Smooth muscle cell (in vitro differentiated cells): ENCODE measurements around the gene TSGA10IP. TPM values are rescaled to one million over a fixed set of nuclear protein-coding genes. Genes with fewer than 3 reads are reported as not detected.
"Not testable (repeated sequence)": the region's sequence is repeated elsewhere in the genome, so short reads cannot be mapped to it uniquely, and the experiment has no call there.

Experiments
- DNase-seq: peaks from one replicate; lab custom pipeline; 2025; ENCODE audit not compliant: unreplicated experiment; lab: John Stamatoyannopoulos, UW
- H2AFZ ChIP-seq: fragments of 200-600 bp; sonication (generic); 2 replicates; pipeline ENCODE4 v1.6.0; 2016; ENCODE audit warnings: antibody characterized with exemption, low read depth, mild to moderate bottlenecking
- H3F3A ChIP-seq: fragments of 200-600 bp; sonication (generic); 2 replicates; pipeline ENCODE4 v1.6.0; 2017; ENCODE audit warnings: antibody characterized with exemption, low read depth
- H3K27ac ChIP-seq: fragments of 200-600 bp; sonication (generic); 2 replicates; pipeline ENCODE4 v1.5.1; 2016; ENCODE audit warnings: low read depth, mild to moderate bottlenecking
- H3K27me3 ChIP-seq: fragments of 200-600 bp; sonication (generic); 2 replicates; pipeline ENCODE4 v1.6.1; 2016; ENCODE audit warnings: low read depth, mild to moderate bottlenecking
- H3K36me3 ChIP-seq: fragments of 200-600 bp; sonication (generic); 2 replicates; pipeline ENCODE4 v1.5.1; 2016; ENCODE audit warnings: low read depth
- H3K4me1 ChIP-seq: fragments of 200-600 bp; sonication (generic); 2 replicates; pipeline ENCODE4 v1.5.1; 2016; ENCODE audit warnings: low read depth
- H3K4me2 ChIP-seq: fragments of 200-600 bp; sonication (generic); 2 replicates; pipeline ENCODE4 v1.6.0; 2016; ENCODE audit warnings: mild to moderate bottlenecking
- H3K4me3 ChIP-seq: fragments of 200-600 bp; sonication (generic); 2 replicates; pipeline ENCODE4 v1.5.1; 2016; ENCODE audit warnings: mild to moderate bottlenecking
- H3K79me2 ChIP-seq: fragments of 200-600 bp; sonication (generic); 2 replicates; pipeline ENCODE4 v1.6.0; 2016; ENCODE audit warnings: low read depth, mild to moderate bottlenecking
- H3K9ac ChIP-seq: fragments of 200-600 bp; sonication (generic); 2 replicates; pipeline ENCODE4 v1.6.0; 2016; ENCODE audit warnings: low read depth
- H3K9me3 ChIP-seq: fragments of 200-600 bp; sonication (generic); replicated peaks from 2 replicates; pipeline ENCODE4 v1.5.1; 2016; ENCODE audit warnings: low read depth
- H4K20me1 ChIP-seq: fragments of 200-600 bp; sonication (generic); 2 replicates; pipeline ENCODE4 v1.6.0; 2016; ENCODE audit warnings: low read depth
- WGBS: methylation state at CpG from one replicate; pipeline ENCODE4 v1.1.7; 2016; ENCODE audit warnings: low lambda C conversion rate; 5-methylcytosine and 5-hydroxymethylcytosine counted together
- polyA plus RNA-seq: library from polyadenylated mRNA; unstranded; fragments of >200 nt; fragmentation: Nextera tagmentation; extraction: Ambion mirVana; gene quantifications from 2 replicates; pipeline ENCODE4 v1.2.1, GENCODE V29; 2016
- total RNA-seq: library from RNA; depleted of rRNA; stranded (reverse); fragments of >200 nt; gene quantifications from 2 replicates; pipeline ENCODE4 v1.2.3, GENCODE V29; 2014
- TF ChIP-seq, protein P1 (sequence below): fragments of 200-600 bp; sonication (generic); IDR thresholded peaks from 2 replicates; pipeline ENCODE4 v1.5.1; 2017; ENCODE audit warnings: borderline replicate concordance, mild to moderate bottlenecking, antibody characterized with exemption; ENCODE audit not compliant: insufficient read depth, poor library complexity, severe bottlenecking

TSGA10IP gene
- total and polyA plus RNA-seq, 2 experiments from 2014 or later, result 0.27 to 1.5 TPM

DNA sequence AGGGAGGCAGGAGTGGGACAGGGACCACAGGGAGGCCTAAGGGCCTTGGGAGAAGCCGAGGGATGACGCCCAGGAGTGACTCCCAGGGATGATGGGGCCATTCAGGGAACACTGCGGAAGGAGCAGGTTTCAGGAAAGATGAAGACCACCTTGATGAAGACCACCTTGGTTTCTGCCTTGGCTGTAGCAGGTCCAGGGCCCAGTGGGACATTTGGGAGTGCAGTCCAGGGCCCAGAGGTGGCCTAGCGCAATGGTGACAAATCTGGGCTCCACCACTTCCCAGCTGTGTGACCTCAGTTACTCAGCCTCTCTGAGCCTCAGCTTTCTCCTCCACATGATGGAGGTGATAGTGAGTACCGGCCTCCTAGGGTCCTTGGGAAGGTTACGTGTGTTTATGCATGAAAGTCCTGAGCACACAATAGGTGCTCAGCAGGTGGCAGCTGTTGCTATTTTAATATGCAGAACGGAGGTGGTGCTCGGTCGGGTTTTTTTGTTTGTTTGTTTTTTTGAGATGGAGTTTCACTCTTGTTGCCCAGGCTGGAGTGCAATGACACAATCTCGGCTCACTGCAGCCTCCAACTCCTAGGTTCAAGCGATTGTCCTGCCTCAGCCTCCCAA, 770 bp downstream of the TSGA10IP start:
- Histone ChIP-seq H3K79me2 (no peaks in the 10 kb centered on the region), H3K4me3 (no peak overlapping the region), H3K4me2 (no peak overlapping the region), H3K27ac (no peak overlapping the region), H3K36me3 (no peaks in the 10 kb centered on the region), H3K9ac (no peak overlapping the region), H3K9me3 (no peaks in the 10 kb centered on the region), H3K4me1 (peaks cover 5% of the 10 kb centered on the region), H3F3A (no peaks in the 10 kb centered on the region), H2AFZ (no peak overlapping the region), H4K20me1 (no peaks in the 10 kb centered on the region), H3K27me3 (no peaks in the 10 kb centered on the region)
- DNase-seq, result no peak
- TF ChIP-seq, protein P1, sequence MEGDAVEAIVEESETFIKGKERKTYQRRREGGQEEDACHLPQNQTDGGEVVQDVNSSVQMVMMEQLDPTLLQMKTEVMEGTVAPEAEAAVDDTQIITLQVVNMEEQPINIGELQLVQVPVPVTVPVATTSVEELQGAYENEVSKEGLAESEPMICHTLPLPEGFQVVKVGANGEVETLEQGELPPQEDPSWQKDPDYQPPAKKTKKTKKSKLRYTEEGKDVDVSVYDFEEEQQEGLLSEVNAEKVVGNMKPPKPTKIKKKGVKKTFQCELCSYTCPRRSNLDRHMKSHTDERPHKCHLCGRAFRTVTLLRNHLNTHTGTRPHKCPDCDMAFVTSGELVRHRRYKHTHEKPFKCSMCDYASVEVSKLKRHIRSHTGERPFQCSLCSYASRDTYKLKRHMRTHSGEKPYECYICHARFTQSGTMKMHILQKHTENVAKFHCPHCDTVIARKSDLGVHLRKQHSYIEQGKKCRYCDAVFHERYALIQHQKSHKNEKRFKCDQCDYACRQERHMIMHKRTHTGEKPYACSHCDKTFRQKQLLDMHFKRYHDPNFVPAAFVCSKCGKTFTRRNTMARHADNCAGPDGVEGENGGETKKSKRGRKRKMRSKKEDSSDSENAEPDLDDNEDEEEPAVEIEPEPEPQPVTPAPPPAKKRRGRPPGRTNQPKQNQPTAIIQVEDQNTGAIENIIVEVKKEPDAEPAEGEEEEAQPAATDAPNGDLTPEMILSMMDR, result no peak
- WGBS, result 78% methylated on average over 11 of the region's 11 CpGs

DNA sequence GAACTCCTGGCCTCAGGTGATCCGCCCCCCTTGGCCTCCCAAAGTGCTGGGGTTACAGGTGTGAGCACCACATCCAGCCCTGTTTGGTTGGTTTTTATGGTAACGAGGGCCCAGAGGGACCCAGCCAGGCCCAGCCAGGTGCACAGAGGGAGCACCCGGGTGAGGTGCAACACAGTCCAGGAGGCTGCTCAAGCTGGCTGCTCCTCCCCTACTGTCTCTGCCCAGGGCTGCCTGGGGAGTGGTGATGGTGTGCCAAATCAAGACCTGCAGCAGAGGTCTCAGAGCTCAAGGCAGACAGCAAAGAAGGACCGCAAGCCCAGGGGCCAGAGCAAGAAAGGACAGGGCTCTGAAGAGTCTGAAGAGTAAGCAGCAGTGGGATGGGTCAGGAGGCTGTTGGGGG, 1.4 kb downstream of the TSGA10IP start:
- Histone ChIP-seq H4K20me1 (no peaks in the 10 kb centered on the region), H3K9ac (no peak overlapping the region), H3F3A (no peaks in the 10 kb centered on the region), H3K4me1 (peaks cover 5% of the 10 kb centered on the region), H3K9me3 (no peaks in the 10 kb centered on the region), H3K4me2 (no peak overlapping the region), H3K4me3 (no peak overlapping the region), H3K36me3 (no peaks in the 10 kb centered on the region), H3K79me2 (no peaks in the 10 kb centered on the region), H2AFZ (no peak overlapping the region), H3K27me3 (no peaks in the 10 kb centered on the region), H3K27ac (no peak overlapping the region)
- no peak for DNase-seq
- WGBS, result 89% methylated on average over 4 of the region's 4 CpGs
- TF ChIP-seq, protein P1, result no peak

DNA sequence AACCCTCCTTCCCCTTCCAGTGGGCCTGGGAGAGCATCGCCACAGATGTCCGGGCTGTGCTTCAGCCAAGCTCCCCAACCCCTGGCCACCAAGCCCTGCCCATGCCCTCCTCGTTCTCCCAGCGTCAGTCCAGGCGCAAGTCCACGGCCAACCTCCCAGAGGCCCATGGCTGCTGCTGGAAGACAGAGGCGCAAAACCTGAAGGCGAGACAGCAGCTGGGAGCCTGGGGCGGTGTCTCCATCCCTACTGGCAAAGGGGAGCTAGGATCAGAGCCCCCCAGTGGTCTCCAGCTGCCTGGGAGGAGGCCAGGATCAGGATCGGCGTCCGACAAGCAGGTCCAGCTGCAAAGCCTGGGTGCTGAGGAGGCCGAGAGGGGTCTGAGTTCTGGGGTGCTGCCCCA, 1.9 kb downstream of the TSGA10IP start:
- H3F3A ChIP-seq, result no peaks in the 10 kb centered on the region
- no peak overlapping the region for H3K9ac ChIP-seq
- DNase-seq, result no peak
- no peaks in the 10 kb centered on the region for H3K27me3 ChIP-seq
- no peak overlapping the region for H2AFZ ChIP-seq
- no peaks in the 10 kb centered on the region for H3K79me2 ChIP-seq
- no peaks in the 10 kb centered on the region for H4K20me1 ChIP-seq
- 86% methylated on average over 13 of the region's 13 CpGs for WGBS
- TF ChIP-seq, protein P1, result no peak
- H3K36me3 ChIP-seq, result no peaks in the 10 kb centered on the region
- H3K4me3 ChIP-seq, result no peak overlapping the region
- no peaks in the 10 kb centered on the region for H3K9me3 ChIP-seq
- peaks cover 5% of the 10 kb centered on the region for H3K4me1 ChIP-seq
- H3K4me2 ChIP-seq, result no peak overlapping the region
- no peak overlapping the region for H3K27ac ChIP-seq

DNA sequence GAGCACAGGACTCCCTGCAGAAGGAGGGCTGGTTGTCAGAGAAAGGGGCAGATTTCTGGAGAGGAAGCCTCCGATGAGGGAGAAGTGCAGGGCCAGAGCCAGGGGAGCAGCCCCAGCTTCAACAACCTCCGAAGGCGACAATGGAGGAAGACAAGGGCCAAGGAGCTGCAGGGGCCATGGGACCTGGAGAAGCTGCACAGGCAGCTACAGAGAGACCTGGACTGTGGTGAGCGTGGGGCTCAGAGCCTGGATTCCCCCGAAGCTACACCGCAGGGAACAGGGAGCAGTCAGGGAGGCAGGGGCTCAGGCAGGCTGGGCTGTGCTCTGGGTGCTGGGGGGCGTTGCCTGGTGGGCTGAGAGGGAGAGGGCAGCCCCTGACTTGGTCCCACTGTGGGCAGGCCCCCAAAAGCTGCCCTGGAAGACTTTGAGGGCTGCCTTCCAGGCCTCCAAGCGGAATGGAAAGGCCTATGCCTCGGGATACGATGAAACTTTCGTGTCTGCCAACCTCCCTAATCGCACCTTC, 2.4 kb downstream of the TSGA10IP start:
- no peaks in the 10 kb centered on the region for H3K79me2 ChIP-seq
- H3F3A ChIP-seq, result no peaks in the 10 kb centered on the region
- H3K4me2 ChIP-seq, result no peak overlapping the region
- H3K9ac ChIP-seq, result no peak overlapping the region
- TF ChIP-seq, protein P1, result no peak
- H3K4me1 ChIP-seq, result peaks cover 5% of the 10 kb centered on the region
- no peaks in the 10 kb centered on the region for H4K20me1 ChIP-seq
- H3K27ac ChIP-seq, result no peak overlapping the region
- H3K36me3 ChIP-seq, result no peaks in the 10 kb centered on the region
- 93% methylated on average over 12 of the region's 12 CpGs for WGBS
- no peaks in the 10 kb centered on the region for H3K27me3 ChIP-seq
- DNase-seq, result no peak
- no peak overlapping the region for H2AFZ ChIP-seq
- no peak overlapping the region for H3K4me3 ChIP-seq
- no peaks in the 10 kb centered on the region for H3K9me3 ChIP-seq

DNA sequence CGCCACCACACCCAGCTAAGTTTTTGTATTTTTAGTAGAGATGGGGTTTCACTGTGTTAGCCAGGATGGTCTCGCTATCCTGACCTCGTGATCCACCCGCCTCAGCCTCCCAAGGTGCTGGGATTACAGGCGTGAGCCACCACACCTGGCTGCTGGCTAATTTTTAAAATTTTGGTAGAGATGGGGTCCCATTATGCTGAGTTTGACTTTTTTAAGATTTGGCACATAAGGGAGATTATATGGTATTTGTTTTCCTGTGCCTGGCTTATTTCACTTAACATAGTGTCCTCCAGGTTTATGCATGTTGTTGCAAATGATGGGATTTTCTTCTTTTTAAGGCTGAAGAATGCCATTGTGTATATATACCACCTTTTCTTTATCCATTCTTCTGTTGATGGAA, 5.4 kb downstream of the TSGA10IP start:
- DNase-seq, result not testable (repeated sequence)

More for the DNA sequence above, 5.4 kb downstream of the TSGA10IP start:
- H3K36me3 ChIP-seq, H3K4me1 ChIP-seq, H3K4me2 ChIP-seq, H3K9me3 ChIP-seq, H2AFZ ChIP-seq, H3K79me2 ChIP-seq, H3K9ac ChIP-seq, H4K20me1 ChIP-seq, H3K27me3 ChIP-seq, H3K27ac ChIP-seq, H3F3A ChIP-seq, H3K4me3 ChIP-seq: not testable (repeated sequence)
- 96% methylated on average over 5 of the region's 5 CpGs for WGBS
